ENCODE measurements around the gene PALM2AKAP2. TPM values are rescaled to one million over a fixed set of nuclear protein-coding genes. Genes with fewer than 3 reads are reported as not detected.
A peak's percentile ranks its signal among the peaks of the same experiment; 100 is the strongest.

Gene PALM2AKAP2
- total RNA-seq, 4 donors from 2014 or later: 0.78 to 9.0 (median 4.4) TPM

DNA sequence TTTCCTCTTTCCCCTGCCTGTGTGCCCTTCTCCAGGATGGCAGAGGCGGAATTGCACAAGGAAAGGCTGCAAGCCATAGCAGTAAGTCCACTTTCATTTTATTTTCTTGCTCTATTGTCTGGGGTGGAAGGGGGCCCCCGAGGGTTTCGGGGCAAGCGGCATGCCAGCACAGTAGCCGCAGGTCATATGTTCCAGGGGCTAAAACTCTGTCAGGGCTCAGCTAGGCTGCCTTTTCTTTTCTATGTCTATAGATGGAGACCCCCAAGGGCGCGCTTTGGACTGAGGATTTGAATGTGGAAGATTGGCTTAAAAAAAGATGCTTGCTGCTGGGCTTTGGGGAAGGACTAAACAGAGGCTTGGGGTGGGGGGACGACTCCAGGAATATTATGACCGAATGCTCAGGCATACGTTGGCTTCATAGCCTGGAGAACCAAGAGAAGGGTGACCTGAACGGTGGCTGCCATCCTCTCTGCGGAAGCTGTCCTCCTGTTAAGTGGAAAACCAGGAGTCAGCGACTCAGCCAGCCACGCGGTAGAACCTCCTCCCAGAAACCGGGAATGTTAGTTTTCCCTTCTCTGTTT is 545 bp downstream of the PALM2AKAP2 start:
- peak overlapping the region in 2 of 4 donors; percentile 8 to 55 for H3K27ac ChIP-seq
- no peak for DNase-seq (ENCODE audit: low spot score in 2 of 2)

GRCh38 chr9:109781086-109781485 is 1.1 kb downstream of the PALM2AKAP2 start:
- Histone ChIP-seq H3K4me1 (peaks cover 0 to 14% (median 3%) of the 10 kb centered on the region in 4 donors), H3K27ac (peak overlapping the region in 1 of 4 donors; percentile 55), H3K27me3 (no peaks in the 10 kb centered on the region), H3K4me3 (peak overlapping the region in 3 of 4 donors; percentile 24 to 58 (median 41)), H3K9me3 (no peaks in the 10 kb centered on the region), H3K36me3 (no peaks in the 10 kb centered on the region)
- no peak for DNase-seq (ENCODE audit: low spot score in 2 of 2)
- 44 to 46% methylated on average over 5 of the region's 5 CpGs for whole genome bisulfite sequencing, 2 donors
- TF ChIP-seq EP300 (IDR thresholded peaks at IDR 0.05) (no peak), POLR2A (IDR thresholded peaks at IDR 0.05) (no peak)
- TF ChIP-seq, protein P1, sequence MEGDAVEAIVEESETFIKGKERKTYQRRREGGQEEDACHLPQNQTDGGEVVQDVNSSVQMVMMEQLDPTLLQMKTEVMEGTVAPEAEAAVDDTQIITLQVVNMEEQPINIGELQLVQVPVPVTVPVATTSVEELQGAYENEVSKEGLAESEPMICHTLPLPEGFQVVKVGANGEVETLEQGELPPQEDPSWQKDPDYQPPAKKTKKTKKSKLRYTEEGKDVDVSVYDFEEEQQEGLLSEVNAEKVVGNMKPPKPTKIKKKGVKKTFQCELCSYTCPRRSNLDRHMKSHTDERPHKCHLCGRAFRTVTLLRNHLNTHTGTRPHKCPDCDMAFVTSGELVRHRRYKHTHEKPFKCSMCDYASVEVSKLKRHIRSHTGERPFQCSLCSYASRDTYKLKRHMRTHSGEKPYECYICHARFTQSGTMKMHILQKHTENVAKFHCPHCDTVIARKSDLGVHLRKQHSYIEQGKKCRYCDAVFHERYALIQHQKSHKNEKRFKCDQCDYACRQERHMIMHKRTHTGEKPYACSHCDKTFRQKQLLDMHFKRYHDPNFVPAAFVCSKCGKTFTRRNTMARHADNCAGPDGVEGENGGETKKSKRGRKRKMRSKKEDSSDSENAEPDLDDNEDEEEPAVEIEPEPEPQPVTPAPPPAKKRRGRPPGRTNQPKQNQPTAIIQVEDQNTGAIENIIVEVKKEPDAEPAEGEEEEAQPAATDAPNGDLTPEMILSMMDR (IDR thresholded peaks at IDR 0.05): no peak

More for the DNA sequence above, 545 bp downstream of the PALM2AKAP2 start:
- H3K36me3 ChIP-seq: no peaks in the 10 kb centered on the region
- H3K27me3 ChIP-seq: no peaks in the 10 kb centered on the region
- 5% methylated on average over 16 of the region's 16 CpGs for WGBS, 2 donors
- TF ChIP-seq, protein P1 (IDR thresholded peaks at IDR 0.05): no peak
- TF ChIP-seq POLR2A (IDR thresholded peaks at IDR 0.05) (no peak), EP300 (IDR thresholded peaks at IDR 0.05) (no peak)
- peak overlapping the region; percentile 24 to 58 (median 48) for H3K4me3 ChIP-seq
- no peaks in the 10 kb centered on the region for H3K9me3 ChIP-seq
- peaks cover 0 to 14% (median 3%) of the 10 kb centered on the region in 4 donors for H3K4me1 ChIP-seq

DNA sequence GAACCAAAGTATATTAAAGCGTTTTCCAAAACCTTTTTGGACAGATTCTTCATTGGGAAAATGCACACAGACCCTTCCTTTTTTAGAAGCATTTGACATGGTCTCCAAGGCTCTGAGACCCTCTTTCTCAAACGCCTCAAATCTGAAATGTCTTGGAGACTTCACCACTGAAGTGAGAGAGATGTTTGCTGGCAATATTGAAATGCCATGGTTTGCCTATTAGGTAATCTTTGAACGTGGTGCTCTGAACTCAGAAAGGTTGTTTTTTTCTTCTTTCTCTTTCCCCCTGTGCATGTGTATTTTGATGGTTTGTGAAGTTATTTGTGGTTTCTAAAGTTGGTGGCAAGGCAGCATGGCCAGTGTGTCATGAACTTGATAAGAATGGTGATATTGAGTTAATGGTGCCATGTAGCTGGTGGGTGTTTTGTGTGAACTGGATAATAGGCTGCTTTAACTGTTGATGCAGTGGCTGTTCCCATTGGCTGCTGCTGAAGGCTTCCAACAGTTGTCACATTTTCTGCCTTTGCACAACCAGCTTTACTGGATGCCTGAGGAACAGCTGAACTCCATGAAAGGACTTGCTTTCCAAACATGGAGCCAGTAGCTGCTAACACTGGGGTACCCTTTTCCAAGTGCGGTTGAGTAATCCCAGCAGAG is 1.7 kb downstream of the PALM2AKAP2 start:
- 50% methylated on average over 4 of the region's 4 CpGs for WGBS, 2 donors
- peaks cover 0 to 14% (median 3%) of the 10 kb centered on the region in 4 donors for H3K4me1 ChIP-seq

GRCh38 chr9:109787735-109788134 is 7.7 kb downstream of the PALM2AKAP2 start:
- Histone ChIP-seq H3K27ac (no peak overlapping the region), H3K4me3 (no peak overlapping the region), H3K27me3 (no peaks in the 10 kb centered on the region), H3K36me3 (no peaks in the 10 kb centered on the region), H3K4me1 (peaks cover 0 to 2% (median 0%) of the 10 kb centered on the region in 4 donors), H3K9me3 (no peaks in the 10 kb centered on the region)
- DNase-seq (ENCODE audit: low spot score in 2 of 2): no peak
- 82 to 84% methylated on average over 3 of the region's 3 CpGs for WGBS, 2 donors
- TF ChIP-seq, protein P1 (IDR thresholded peaks at IDR 0.05): no peak
- TF ChIP-seq POLR2A (IDR thresholded peaks at IDR 0.05) (no peak), EP300 (IDR thresholded peaks at IDR 0.05) (no peak)

More for the DNA sequence above, 1.7 kb downstream of the PALM2AKAP2 start:
- no peak overlapping the region for H3K27ac ChIP-seq
- H3K9me3 ChIP-seq: no peaks in the 10 kb centered on the region
- TF ChIP-seq POLR2A (IDR thresholded peaks at IDR 0.05): no peak
- peak in 1 of 2 donors; percentile 49 for TF ChIP-seq EP300 (IDR thresholded peaks at IDR 0.05)
- TF ChIP-seq, protein P1 (IDR thresholded peaks at IDR 0.05): no peak
- DNase-seq (ENCODE audit: low spot score in 2 of 2): no peak
- no peaks in the 10 kb centered on the region for H3K36me3 ChIP-seq
- H3K27me3 ChIP-seq: no peaks in the 10 kb centered on the region
- no peak overlapping the region for H3K4me3 ChIP-seq

GRCh38 chr9:109789556-109789955 is 9.6 kb downstream of the PALM2AKAP2 start:
- Histone ChIP-seq H3K27me3 (no peaks in the 10 kb centered on the region), H3K4me1 (peaks cover 0 to 15% (median 5%) of the 10 kb centered on the region in 4 donors), H3K27ac (no peak overlapping the region), H3K36me3 (no peaks in the 10 kb centered on the region), H3K4me3 (no peak overlapping the region), H3K9me3 (no peaks in the 10 kb centered on the region)
- WGBS, 2 donors: 70 to 80% methylated on average over 5 of the region's 5 CpGs
- DNase-seq (ENCODE audit: low spot score in 2 of 2): no peak
- TF ChIP-seq EP300 (IDR thresholded peaks at IDR 0.05) (no peak), POLR2A (IDR thresholded peaks at IDR 0.05) (no peak)
- TF ChIP-seq, protein P1 (IDR thresholded peaks at IDR 0.05): no peak
